Fibroblast of villous mesenchyme (primary cell): Measurements from ENCODE around the gene TMEM269. TPM values are rescaled to one million over a fixed set of nuclear protein-coding genes. Genes with fewer than 3 reads are reported as not detected.

Experiments
- DNase-seq: peaks from one replicate; pipeline ENCODE4 v3.0.0-alpha.2; 2010; ENCODE audit warnings: low read depth
- H3K4me3 ChIP-seq: 2 replicates; pipeline ENCODE4 v1.5.1; 2011; ENCODE audit warnings: low read depth, mild to moderate bottlenecking, low read length
- CTCF ChIP-seq: IDR thresholded peaks from 2 replicates; pipeline ENCODE4 v1.5.1; 2012; ENCODE audit warnings: low read depth, mild to moderate bottlenecking, low read length; ENCODE audit not compliant: insufficient read depth
- total RNA-seq: library from RNA; depleted of rRNA; stranded (reverse); fragments of >200 nt; gene quantifications from 2 replicates; pipeline ENCODE4 v1.2.3, GENCODE V29; 2012

TMEM269 gene
- total RNA-seq, 1 donor: under 0.01 TPM

GRCh38 chr1:42817976-42818375 is 33.2 kb downstream of the TMEM269 start:
- no peak for DNase-seq
- peak overlapping the region; percentile 66 for H3K4me3 ChIP-seq
- no peak for TF ChIP-seq CTCF

- TF ChIP-seq CTCF: no peak
- no peak overlapping the region for H3K4me3 ChIP-seq
- DNase-seq: no peak
These were observed 36.0 kb downstream of the TMEM269 start for GRCh38 chr1:42820813-42821212.

GRCh38 chr1:42821690-42822089 is 36.9 kb downstream of the TMEM269 start:
- no peak for TF ChIP-seq CTCF
- H3K4me3 ChIP-seq: no peak overlapping the region

DNA sequence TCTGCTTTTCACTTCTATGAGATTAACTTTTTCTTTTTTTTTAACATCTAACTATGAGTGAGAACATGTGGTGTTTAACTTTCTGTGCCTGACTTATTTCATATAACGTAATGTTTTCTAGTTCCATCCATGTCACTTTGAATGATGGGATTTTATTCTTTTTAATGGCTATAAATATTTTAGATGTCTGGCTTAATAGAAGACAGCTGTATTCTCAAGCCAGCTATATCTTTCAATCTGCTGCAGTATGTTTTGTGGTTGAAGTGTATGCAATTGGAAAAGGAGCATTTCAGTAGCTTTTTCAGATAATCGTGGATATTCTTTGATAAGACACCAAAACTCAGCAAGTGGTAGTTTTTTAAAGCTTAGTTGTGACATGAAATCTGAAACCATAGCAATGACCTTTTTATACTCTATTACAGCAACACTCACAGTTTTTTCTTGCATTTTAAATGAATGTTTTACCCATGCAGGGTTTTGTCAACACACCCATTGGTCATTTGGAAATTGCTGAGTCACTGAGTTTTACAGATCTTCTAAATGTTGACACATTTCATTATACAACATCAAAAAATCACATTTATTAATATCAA is 38.1 kb downstream of the TMEM269 start:
- no peak overlapping the region for H3K4me3 ChIP-seq
- DNase-seq: peak; percentile 87
- TF ChIP-seq CTCF: no peak

More at GRCh38 chr1:42821690-42822089, 36.9 kb downstream of the TMEM269 start:
- DNase-seq: no peak

DNA sequence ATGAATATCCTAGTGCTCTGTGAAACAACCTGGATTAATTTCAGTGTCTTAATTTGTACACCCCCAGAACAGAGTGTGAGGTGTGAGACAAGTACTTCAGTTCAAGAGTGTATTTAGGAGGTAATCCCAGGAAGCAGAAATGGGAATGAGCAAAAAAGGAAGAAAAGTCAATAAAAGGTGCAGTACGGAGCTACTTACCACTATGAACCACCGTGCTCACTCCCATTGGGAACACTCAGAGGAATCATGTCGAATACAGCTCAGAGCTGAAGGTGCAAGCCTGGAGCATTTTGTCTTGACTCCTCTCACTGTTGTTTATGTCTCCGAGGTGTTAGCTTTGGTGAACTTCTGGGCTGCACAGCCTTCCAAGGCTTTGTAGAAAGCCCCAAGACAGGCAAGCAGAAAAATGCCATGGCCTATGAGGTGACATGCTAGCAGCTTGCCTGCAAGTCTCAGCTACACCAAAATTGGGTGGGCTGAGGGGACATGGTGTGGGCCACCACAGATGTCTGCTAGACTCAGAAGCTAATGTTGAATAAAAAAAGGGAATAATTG is 39.8 kb downstream of the TMEM269 start:
- no peak overlapping the region for H3K4me3 ChIP-seq
- no peak for TF ChIP-seq CTCF
- DNase-seq: no peak

DNA sequence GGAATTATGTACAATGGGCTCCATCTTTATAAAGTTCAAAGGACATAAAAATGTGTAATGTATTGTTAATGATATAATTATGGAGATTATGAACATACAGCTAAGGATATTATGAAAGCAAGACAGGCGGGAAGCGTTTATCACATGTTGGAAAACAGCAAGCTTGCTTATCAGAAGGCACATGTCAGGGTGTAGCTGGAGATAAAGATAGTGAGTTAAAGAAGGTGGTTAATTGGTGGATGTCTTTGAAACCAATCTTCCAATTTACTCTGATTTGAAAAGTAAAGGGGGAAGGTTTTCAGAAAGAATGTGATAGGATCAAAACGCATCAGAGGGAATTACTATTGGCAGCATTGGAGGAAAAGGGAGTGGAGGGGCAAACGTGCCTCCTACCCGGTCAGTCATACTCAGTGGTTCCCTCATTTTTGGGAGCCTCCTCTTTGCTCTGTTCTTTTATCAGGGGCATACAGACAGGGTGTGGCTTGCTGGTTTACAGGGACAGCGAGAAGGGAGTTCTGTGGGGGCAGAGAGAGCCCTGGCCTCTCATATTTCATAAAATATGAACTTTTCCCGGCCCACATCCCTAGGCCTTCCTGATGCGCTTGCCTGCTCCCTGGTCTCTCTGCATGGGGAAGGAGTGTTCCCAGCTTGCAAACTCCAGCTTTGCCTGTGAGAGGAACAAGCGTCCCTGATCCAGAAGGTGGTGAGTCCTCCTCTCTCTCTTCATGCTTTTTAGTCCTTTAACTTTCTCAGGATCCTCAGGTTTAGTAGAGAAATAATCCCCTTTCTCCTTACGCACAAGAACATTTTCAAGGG is 40.5 kb downstream of the TMEM269 start:
- no peak for DNase-seq
- H3K4me3 ChIP-seq: no peak overlapping the region
- no peak for TF ChIP-seq CTCF
